Measurements from ENCODE around the gene CABLES2. TPM values are rescaled to one million over a fixed set of nuclear protein-coding genes. Genes with fewer than 3 reads are reported as not detected.

Gene CABLES2
- total and polyA plus RNA-seq, 9 of the 15 experiments (the other 6 are each of a cell fraction or from before 2014, with no cell fraction given) = 0.46 to 4.2 (median 1.6) TPM

- H3K9ac ChIP-seq (ENCODE audit: insufficient read depth in 1 of 2, low read depth in 2 of 2, low read length in 2 of 2) = peak overlapping the region in 1 of 2 experiments; percentile 85; a peak in 1 of 4 replicates
- intact Hi-C loops (cut with micrococcal nuclease) (loop anchor here (1.0 to 2.0 kb wide), 2 partner anchors 85 to 206 kb away; no protein-coding TSS in a partner anchor), in situ Hi-C loops (cut with MboI) (loop anchor here (10.0 kb wide), 1 partner anchor 204 kb away; no protein-coding TSS in a partner anchor)
- no TSS peak for BruUV-seq (replicated peaks)
- no peak overlapping the region for H3K4me3 ChIP-seq
- ATAC-seq (no peak), FAIRE-seq (no peak), DNase-seq (ENCODE audit: extremely low read depth in 1 of 4, low spot score in 3 of 4) (no peak)
- H3K9me3 ChIP-seq (replicated peaks; ENCODE audit: control insufficient read depth, insufficient read depth, low read depth, low read length) = no peaks in the 10 kb centered on the region
- H3K4me1 ChIP-seq (replicated peaks in 1 of 2; ENCODE audit: control insufficient read depth in 2 of 2, insufficient read depth in 2 of 2, low read length in 2 of 2) = peaks cover 17 to 91% of the 10 kb centered on the region in 2 experiments
- H3K36me3 ChIP-seq (ENCODE audit: control insufficient read depth, insufficient read depth, low read length) = no peaks in the 10 kb centered on the region
- peaks cover 9% of the 10 kb centered on the region for H3K79me2 ChIP-seq (ENCODE audit: control insufficient read depth, insufficient read depth, low read length)
- no peak overlapping the region for H3K27ac ChIP-seq (ENCODE audit: extremely low read depth, low read depth, low read length)
- POLR2A ChIA-PET = interaction anchor here (0.6 to 2.0 kb wide), 3 partner anchors 9 to 85 kb away, joined by 3 to 4 read pairs (median 4); no protein-coding TSS in a partner anchor
- WGBS (ENCODE audit: insufficient coverage, low coverage, missing lambda C conversion rate) = 17% methylated on average over 16 of the region's 19 CpGs
- H3K9me1 ChIP-seq (ENCODE audit: control insufficient read depth, insufficient read depth, low read length) = peaks cover 4% of the 10 kb centered on the region
- no peak overlapping the region for H2AFZ ChIP-seq (ENCODE audit: low read depth, low read length)
- CTCF ChIA-PET (ENCODE audit: low intra/inter-chr PET ratio) = interaction anchor here (1.4 to 1.5 kb wide), 2 partner anchors 86 to 381 kb away, joined by 5 to 6 read pairs; no protein-coding TSS in a partner anchor
- no peak overlapping the region for H3K4me2 ChIP-seq (ENCODE audit: insufficient read depth, low read length)
- H3K27me3 ChIP-seq (ENCODE audit: control insufficient read depth in 2 of 2, insufficient read depth in 2 of 2, low read length in 2 of 2) = peaks cover 4 to 14% of the 10 kb centered on the region in 2 experiments; a peak in 3 of 5 replicates
- H4K20me1 ChIP-seq (replicated peaks; ENCODE audit: control insufficient read depth, insufficient read depth, low read length) = 0 out of 2 replicates have a peak, but pooled peaks cover 3% of the 10 kb centered on the region
- TF ChIP-seq YY1 (IDR thresholded peaks at IDR 0.05; ENCODE audit: borderline replicate concordance in 1 of 3, control insufficient read depth in 1 of 3, extremely low read depth in 1 of 3, insufficient read depth in 3 of 3, insufficient read length in 1 of 3, insufficient replicate concordance in 2 of 3, low read depth in 1 of 3, low read length in 2 of 3) (no peak), BMI1 (IDR thresholded peaks at IDR 0.05; ENCODE audit: low read length) (no peak), SMARCB1 (IDR thresholded peaks at IDR 0.05; ENCODE audit: insufficient read length, low read depth) (no peak), ZBTB9 (CRISPR knock-in tag; IDR thresholded peaks at IDR 0.05) (no peak), TRIM25 (IDR thresholded peaks at IDR 0.05; ENCODE audit: borderline replicate concordance) (no peak), FOXA3 (CRISPR knock-in tag; conservative IDR thresholded peaks at IDR 0.05 in 1 of 2, IDR thresholded peaks at IDR 0.05 in 1 of 2) (no peak), ZNF77 (CRISPR knock-in tag; IDR thresholded peaks at IDR 0.05) (no peak), HLTF (IDR thresholded peaks at IDR 0.05) (no peak), PKNOX1 (IDR thresholded peaks at IDR 0.05) (no peak), ZMIZ1 (IDR thresholded peaks at IDR 0.05; ENCODE audit: low read depth in 2 of 2, low read length in 2 of 2) (no peak)
Measured at GRCh38 chr20:62410746-62411478, 3.8 kb upstream of the CABLES2 start.

Data from K562 (cell line).